ENCODE results near the gene PDC. TPM values are rescaled to one million over a fixed set of nuclear protein-coding genes. Genes with fewer than 3 reads are reported as not detected.

Gene PDC
- total RNA-seq, 4 donors from 2014 or later = not detected

DNA sequence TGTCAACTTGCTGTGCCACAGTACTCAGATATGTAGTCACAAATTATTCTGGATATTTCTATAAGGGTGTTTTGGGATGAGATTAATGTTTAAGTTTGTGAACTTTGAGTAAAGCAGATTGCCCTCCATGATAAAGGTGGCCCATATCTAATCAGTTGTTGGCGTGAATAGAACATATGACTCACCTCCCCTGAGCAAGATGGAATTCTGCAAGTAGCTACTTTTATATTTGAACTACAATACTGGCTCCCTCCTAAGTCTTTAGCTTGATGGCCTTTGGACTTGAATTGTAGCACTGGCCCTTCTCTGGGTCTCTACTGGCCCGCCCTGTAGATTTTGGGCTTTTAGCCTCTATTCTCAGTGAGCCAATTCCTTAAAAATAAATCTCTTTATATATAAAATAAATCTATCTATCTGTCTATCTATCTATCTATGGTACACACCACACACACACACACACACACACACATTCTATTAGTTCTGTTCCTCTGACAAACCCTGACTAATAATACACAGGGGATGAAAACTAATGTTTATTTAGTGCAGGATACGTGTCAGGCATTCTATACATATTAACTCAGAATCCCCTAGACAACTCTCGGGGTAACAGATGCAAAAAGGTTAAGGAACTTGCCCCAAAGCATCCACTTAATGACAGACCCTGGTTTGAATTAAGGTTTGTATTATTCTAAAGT lies 37.9 kb upstream of the PDC start:
- Histone ChIP-seq H3K4me1 (peaks cover 0 to 8% (median 0%) of the 10 kb centered on the region in 3 donors), H3K36me3 (no peaks in the 10 kb centered on the region), H3K9me3 (no peaks in the 10 kb centered on the region), H3K4me3 (no peak overlapping the region), H3K27ac (no peak overlapping the region), H3K27me3 (no peaks in the 10 kb centered on the region)
- intact Hi-C loops (cut with DNase I) = no loop called here
- WGBS, 2 donors = 69 to 71% methylated on average over 4 of the region's 4 CpGs
- no peak for DNase-seq
- TF ChIP-seq POLR2A (IDR thresholded peaks at IDR 0.05) = no peak

DNA sequence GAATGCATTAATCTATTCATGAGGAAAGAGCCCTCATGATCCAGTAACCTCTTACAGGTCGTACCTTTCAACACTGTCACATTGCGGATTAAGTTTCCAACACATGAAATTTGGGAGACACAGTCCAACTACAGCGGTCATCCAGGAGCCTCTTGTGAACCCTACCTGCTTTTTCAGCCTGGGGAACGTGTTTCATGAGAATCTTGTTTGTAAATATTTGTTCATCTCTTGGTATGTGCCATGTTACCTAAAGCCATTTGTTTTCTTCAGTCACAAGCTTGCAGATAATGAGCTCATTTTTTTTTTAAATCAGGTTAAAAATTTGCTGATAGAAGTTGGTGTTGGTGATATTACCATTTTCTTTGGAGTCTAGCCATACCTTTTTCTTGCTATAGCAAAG lies 37.2 kb upstream of the PDC start:
- Histone ChIP-seq H3K36me3 (no peaks in the 10 kb centered on the region), H3K27ac (no peak overlapping the region), H3K27me3 (no peaks in the 10 kb centered on the region), H3K9me3 (no peaks in the 10 kb centered on the region), H3K4me3 (no peak overlapping the region), H3K4me1 (peaks cover 0 to 8% (median 0%) of the 10 kb centered on the region in 3 donors)
- WGBS, 2 donors = 87 to 95% methylated on average over 4 of the region's 4 CpGs
- intact Hi-C loops (cut with DNase I) = no loop called here
- TF ChIP-seq, protein P1, sequence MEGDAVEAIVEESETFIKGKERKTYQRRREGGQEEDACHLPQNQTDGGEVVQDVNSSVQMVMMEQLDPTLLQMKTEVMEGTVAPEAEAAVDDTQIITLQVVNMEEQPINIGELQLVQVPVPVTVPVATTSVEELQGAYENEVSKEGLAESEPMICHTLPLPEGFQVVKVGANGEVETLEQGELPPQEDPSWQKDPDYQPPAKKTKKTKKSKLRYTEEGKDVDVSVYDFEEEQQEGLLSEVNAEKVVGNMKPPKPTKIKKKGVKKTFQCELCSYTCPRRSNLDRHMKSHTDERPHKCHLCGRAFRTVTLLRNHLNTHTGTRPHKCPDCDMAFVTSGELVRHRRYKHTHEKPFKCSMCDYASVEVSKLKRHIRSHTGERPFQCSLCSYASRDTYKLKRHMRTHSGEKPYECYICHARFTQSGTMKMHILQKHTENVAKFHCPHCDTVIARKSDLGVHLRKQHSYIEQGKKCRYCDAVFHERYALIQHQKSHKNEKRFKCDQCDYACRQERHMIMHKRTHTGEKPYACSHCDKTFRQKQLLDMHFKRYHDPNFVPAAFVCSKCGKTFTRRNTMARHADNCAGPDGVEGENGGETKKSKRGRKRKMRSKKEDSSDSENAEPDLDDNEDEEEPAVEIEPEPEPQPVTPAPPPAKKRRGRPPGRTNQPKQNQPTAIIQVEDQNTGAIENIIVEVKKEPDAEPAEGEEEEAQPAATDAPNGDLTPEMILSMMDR (IDR thresholded peaks at IDR 0.05) = no peak
- TF ChIP-seq POLR2A (IDR thresholded peaks at IDR 0.05) = no peak
- DNase-seq = no peak

DNA sequence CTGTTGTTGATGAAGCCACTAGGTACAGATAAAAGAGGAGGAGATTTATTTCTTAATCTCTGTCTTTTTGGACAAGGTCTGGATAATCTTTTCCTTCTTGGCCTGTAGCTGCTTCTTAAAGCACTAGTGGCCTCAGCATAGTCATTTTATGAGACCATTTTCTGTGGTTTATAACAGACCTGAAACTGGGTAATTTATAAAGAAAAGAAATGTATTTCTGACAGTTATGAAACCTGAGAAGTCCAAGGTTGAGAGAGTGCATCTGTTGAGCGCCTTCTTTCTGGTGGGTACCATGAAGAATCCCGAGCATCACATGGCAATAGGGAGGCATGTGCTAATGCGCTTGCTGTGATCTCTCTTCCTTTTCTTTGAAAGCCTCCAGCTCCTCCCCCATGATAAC lies 36.7 kb upstream of the PDC start:
- WGBS, 2 donors = 95 to 98% methylated on average over 3 of the region's 3 CpGs
- no peak for DNase-seq
- H3K27me3 ChIP-seq = no peaks in the 10 kb centered on the region

DNA sequence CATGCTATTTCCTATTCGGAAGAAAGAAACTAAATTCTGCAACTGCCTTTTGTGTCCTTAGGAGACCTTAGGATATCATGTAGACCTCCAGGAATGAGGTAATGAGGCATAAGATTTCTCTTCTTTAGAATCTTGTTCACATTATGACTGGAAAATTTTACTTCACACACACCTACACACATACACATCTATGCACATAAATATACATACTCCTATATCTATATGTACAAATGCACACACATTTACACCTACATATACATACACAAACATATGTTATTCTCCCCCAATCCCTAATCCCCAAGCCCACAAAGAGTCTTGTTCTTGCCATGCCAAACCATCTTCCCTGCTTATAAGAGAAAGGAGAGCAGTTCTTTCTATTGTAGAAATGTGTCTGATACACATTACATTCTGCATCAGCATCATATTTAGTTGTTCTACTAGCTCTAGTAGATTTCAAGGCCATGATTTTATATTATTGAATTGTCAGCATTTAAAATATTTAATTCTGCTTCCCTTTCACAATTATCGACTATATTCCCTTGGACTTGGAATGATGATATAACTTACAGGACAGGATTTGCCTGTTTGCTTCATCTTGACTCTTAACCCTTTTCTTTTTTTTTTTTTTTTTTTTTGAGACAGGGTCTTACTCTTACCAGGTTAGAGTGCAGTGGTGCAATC lies 35.4 kb upstream of the PDC start:
- intact Hi-C loops (cut with DNase I) = no loop called here
- no peaks in the 10 kb centered on the region for H3K27me3 ChIP-seq
- no peak for DNase-seq
- no peak overlapping the region for H3K4me3 ChIP-seq
- H3K27ac ChIP-seq = no peak overlapping the region
- no peaks in the 10 kb centered on the region for H3K36me3 ChIP-seq
- 80 to 84% methylated on average over 2 of the region's 2 CpGs for WGBS, 2 donors
- no peaks in the 10 kb centered on the region for H3K9me3 ChIP-seq
- H3K4me1 ChIP-seq = peaks cover 0 to 8% (median 0%) of the 10 kb centered on the region in 3 donors
- TF ChIP-seq, protein P1 (IDR thresholded peaks at IDR 0.05) = no peak
- no peak for TF ChIP-seq POLR2A (IDR thresholded peaks at IDR 0.05)

More for the DNA sequence above, 36.7 kb upstream of the PDC start:
- Histone ChIP-seq H3K9me3 (no peaks in the 10 kb centered on the region), H3K27ac (no peak overlapping the region), H3K36me3 (no peaks in the 10 kb centered on the region), H3K4me3 (no peak overlapping the region), H3K4me1 (peaks cover 0 to 8% (median 0%) of the 10 kb centered on the region in 3 donors)
- intact Hi-C loops (cut with DNase I) = no loop called here
- TF ChIP-seq, protein P1 (IDR thresholded peaks at IDR 0.05) = no peak
- no peak for TF ChIP-seq POLR2A (IDR thresholded peaks at IDR 0.05)

DNA sequence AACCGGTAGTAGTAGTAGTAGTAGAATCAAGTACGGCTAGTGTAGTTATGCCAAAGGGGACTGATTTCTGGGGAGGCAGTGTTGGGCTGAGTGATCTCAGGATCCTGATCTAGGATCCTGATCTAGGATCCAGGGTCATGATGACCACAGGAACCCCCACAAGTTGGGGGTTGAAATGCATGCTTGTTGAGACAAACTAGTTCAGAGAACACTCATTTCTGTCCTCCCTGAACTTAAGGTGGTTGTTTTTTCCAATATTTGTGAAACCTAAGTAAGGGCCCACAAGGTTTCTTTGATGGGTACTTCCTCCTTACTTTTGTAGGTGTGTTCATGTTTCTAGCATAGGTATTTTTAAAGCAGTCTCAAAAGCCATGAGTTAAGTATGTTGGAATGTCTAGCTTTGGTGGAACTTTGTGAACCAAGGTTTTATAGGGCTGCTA lies 33.9 kb upstream of the PDC start:
- no peaks in the 10 kb centered on the region for H3K27me3 ChIP-seq
- 71 to 78% methylated on average over 2 of the region's 2 CpGs for WGBS, 2 donors
- DNase-seq = no peak
- H3K27ac ChIP-seq = no peak overlapping the region
- no peaks in the 10 kb centered on the region for H3K36me3 ChIP-seq
- no peaks in the 10 kb centered on the region for H3K9me3 ChIP-seq
- H3K4me1 ChIP-seq = no peaks in the 10 kb centered on the region
- TF ChIP-seq, protein P1 (IDR thresholded peaks at IDR 0.05) = no peak
- no peak for TF ChIP-seq POLR2A (IDR thresholded peaks at IDR 0.05)
- intact Hi-C loops (cut with DNase I) = no loop called here
- H3K4me3 ChIP-seq = no peak overlapping the region
